Panc1 (cell line): Measurements from ENCODE around the gene CCDC83.

Source experiments
- POLR2AphosphoS5 ChIP-seq: IDR thresholded peaks from 2 replicates; pipeline ENCODE4 v1.6.1; 2012; ENCODE audit warnings: mild to moderate bottlenecking, low read depth, low read length, moderate library complexity
- TCF7L2 ChIP-seq: IDR thresholded peaks from 2 replicates; pipeline ENCODE4 v1.6.1; 2011; ENCODE audit warnings: mild to moderate bottlenecking, low read depth, low read length, inconsistent platforms
- TF ChIP-seq, protein P1 (sequence below): fragments of 450-650 bp; IDR thresholded peaks from 2 replicates; pipeline ENCODE4 v1.5.1; 2017; ENCODE audit warnings: mild to moderate bottlenecking

DNA sequence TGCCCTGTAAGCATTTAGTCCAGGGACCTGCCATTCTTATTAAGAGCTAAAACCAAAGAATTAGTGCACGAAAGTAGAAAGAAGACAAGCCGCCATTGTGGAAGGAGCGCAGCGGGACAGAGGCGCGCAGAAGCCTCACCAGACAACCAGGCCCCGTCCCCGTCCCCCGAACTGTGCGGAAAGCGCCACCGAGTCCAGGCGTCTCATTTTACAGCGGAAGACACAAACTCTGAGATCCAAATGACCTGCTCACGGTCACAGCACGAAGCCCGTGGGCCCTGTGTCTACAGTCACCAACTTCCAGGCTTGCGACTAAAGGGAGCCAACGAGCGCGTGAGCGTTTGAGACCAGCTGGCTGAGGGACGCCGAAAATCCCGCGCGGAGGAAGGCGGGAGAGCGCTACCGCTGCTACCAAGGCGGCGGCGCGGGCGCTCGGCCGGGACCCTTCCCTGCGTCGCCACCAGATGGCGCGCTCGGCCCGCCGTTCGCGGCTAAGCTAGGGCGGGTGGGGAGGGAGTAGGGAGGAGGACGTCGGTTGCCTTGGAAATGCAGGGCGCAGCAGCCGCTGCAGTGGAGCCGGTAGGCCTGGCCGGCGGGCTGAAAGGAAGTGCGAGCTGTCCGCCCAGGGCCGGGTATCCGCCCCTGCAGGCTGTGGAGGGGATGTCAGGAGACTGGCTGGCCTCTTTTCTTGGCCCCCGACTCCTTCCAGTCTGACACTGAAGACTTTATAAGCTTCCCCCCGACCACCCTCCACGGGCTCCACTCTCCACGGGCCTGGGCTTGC lies 434 bp upstream of the CCDC83 start:
- TF ChIP-seq TCF7L2 (no peak), POLR2AphosphoS5 (peak; percentile 93)
- TF ChIP-seq, protein P1, sequence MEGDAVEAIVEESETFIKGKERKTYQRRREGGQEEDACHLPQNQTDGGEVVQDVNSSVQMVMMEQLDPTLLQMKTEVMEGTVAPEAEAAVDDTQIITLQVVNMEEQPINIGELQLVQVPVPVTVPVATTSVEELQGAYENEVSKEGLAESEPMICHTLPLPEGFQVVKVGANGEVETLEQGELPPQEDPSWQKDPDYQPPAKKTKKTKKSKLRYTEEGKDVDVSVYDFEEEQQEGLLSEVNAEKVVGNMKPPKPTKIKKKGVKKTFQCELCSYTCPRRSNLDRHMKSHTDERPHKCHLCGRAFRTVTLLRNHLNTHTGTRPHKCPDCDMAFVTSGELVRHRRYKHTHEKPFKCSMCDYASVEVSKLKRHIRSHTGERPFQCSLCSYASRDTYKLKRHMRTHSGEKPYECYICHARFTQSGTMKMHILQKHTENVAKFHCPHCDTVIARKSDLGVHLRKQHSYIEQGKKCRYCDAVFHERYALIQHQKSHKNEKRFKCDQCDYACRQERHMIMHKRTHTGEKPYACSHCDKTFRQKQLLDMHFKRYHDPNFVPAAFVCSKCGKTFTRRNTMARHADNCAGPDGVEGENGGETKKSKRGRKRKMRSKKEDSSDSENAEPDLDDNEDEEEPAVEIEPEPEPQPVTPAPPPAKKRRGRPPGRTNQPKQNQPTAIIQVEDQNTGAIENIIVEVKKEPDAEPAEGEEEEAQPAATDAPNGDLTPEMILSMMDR, result peak; percentile 98
